GM23248 (cell line): ENCODE data around the gene ABHD12B.

Experiments
- EZH2 ChIP-seq: fragments of 200-600 bp; sonication (generic); IDR thresholded peaks from 2 replicates; pipeline ENCODE4 v1.6.1; 2018; ENCODE audit warnings: antibody characterized with exemption, mild to moderate bottlenecking; ENCODE audit not compliant: insufficient read depth, poor library complexity, severe bottlenecking
- EZH2phosphoT487 ChIP-seq: fragments of 200-600 bp; sonication (generic); IDR thresholded peaks from 2 replicates; pipeline ENCODE4 v1.6.1; 2018; ENCODE audit warnings: antibody characterized with exemption, moderate library complexity, mild to moderate bottlenecking, low read depth; ENCODE audit not compliant: insufficient read depth

- no peak for TF ChIP-seq EZH2
- no peak for TF ChIP-seq EZH2phosphoT487
These were observed 47.9 kb upstream of the ABHD12B start for GRCh38 chr14:50823762-50824636.
